ENCODE measurements around the gene CHSY3.
A peak's percentile ranks its signal among the peaks of the same experiment; 100 is the strongest.

Gene CHSY3

DNA sequence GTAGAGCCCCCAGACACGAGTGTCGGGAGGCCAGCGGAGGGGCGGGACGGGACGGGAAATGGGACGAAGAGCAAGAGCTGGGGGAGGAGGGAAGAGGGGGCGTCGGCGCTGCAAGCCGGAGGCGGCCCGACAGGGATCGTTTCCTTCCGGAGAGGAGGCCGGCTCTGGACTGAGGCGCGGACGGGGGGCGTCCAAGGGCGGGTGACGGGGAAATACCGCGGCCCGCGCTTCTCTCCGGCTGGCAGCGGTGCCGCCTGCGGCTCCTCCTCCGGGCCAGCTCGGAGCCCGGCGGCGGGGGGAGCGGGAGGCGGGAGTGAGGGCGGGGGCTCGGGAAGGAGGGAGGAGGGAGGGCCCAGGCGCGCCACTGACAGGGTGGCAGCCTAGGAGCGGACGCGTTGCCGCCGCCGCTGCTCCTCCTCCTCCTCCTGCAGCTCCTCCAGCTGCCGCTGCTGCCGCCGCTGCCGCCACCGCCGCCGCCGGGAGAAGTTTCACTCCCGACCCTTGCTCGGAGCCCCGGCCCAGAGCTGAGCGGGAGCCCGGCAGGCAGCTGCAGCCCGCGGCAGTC lies at the start of gene CHSY3 (continued):
- TF ChIP-seq ZNF335 (tag by site-specific recombination; conservative IDR thresholded peaks at IDR 0.05): peak; percentile 55
- no peak for TF ChIP-seq ZNF677 (tag by site-specific recombination; IDR thresholded peaks at IDR 0.05)
- no peak for TF ChIP-seq ZNF423 (tag by site-specific recombination; IDR thresholded peaks at IDR 0.05)
- no peak for TF ChIP-seq OVOL3 (tag by site-specific recombination; IDR thresholded peaks at IDR 0.05)
- no peak for TF ChIP-seq ZNF354C (tag by site-specific recombination; IDR thresholded peaks at IDR 0.05; ENCODE audit: borderline replicate concordance, low read depth)
- no peak for TF ChIP-seq MEIS1 (CRISPR knock-in tag; IDR thresholded peaks at IDR 0.05; ENCODE audit: borderline replicate concordance)
- no peak for TF ChIP-seq ZNF175 (tag by site-specific recombination; IDR thresholded peaks at IDR 0.05)
- peak; percentile 83 for TF ChIP-seq SP2 (tag by site-specific recombination; IDR thresholded peaks at IDR 0.05)
- TF ChIP-seq KLF1 (tag by site-specific recombination; IDR thresholded peaks at IDR 0.05): peak; percentile 39; the same call in 1 of the 2 replicates
- no peak for TF ChIP-seq ZNF248 (tag by site-specific recombination; IDR thresholded peaks at IDR 0.05)
- TF ChIP-seq, protein P1, sequence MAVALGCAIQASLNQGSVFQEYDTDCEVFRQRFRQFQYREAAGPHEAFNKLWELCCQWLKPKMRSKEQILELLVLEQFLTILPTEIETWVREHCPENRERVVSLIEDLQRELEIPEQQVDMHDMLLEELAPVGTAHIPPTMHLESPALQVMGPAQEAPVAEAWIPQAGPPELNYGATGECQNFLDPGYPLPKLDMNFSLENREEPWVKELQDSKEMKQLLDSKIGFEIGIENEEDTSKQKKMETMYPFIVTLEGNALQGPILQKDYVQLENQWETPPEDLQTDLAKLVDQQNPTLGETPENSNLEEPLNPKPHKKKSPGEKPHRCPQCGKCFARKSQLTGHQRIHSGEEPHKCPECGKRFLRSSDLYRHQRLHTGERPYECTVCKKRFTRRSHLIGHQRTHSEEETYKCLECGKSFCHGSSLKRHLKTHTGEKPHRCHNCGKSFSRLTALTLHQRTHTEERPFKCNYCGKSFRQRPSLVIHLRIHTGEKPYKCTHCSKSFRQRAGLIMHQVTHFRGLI (tag by site-specific recombination; IDR thresholded peaks at IDR 0.05): no peak
- TF ChIP-seq ZBTB1 (tag by site-specific recombination; IDR thresholded peaks at IDR 0.05): no peak
- 0 out of 2 replicates have a peak, but pooled peaks have one; percentile 4 for TF ChIP-seq ZNF585B (tag by site-specific recombination; IDR thresholded peaks at IDR 0.05)
- no peak for TF ChIP-seq ZNF146 (tag by site-specific recombination; IDR thresholded peaks at IDR 0.05)
- TF ChIP-seq, protein P2, sequence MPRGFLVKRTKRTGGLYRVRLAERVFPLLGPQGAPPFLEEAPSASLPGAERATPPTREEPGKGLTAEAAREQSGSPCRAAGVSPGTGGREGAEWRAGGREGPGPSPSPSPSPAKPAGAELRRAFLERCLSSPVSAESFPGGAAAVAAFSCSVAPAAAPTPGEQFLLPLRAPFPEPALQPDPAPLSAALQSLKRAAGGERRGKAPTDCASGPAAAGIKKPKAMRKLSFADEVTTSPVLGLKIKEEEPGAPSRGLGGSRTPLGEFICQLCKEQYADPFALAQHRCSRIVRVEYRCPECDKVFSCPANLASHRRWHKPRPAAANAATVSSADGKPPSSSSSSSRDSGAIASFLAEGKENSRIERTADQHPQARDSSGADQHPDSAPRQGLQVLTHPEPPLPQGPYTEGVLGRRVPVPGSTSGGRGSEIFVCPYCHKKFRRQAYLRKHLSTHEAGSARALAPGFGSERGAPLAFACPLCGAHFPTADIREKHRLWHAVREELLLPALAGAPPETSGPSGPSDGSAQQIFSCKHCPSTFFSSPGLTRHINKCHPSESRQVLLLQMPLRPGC (tag by site-specific recombination; IDR thresholded peaks at IDR 0.05): no peak
- no peak for TF ChIP-seq ZFP41 (tag by site-specific recombination; IDR thresholded peaks at IDR 0.05; ENCODE audit: borderline replicate concordance)
- TF ChIP-seq, protein P3, sequence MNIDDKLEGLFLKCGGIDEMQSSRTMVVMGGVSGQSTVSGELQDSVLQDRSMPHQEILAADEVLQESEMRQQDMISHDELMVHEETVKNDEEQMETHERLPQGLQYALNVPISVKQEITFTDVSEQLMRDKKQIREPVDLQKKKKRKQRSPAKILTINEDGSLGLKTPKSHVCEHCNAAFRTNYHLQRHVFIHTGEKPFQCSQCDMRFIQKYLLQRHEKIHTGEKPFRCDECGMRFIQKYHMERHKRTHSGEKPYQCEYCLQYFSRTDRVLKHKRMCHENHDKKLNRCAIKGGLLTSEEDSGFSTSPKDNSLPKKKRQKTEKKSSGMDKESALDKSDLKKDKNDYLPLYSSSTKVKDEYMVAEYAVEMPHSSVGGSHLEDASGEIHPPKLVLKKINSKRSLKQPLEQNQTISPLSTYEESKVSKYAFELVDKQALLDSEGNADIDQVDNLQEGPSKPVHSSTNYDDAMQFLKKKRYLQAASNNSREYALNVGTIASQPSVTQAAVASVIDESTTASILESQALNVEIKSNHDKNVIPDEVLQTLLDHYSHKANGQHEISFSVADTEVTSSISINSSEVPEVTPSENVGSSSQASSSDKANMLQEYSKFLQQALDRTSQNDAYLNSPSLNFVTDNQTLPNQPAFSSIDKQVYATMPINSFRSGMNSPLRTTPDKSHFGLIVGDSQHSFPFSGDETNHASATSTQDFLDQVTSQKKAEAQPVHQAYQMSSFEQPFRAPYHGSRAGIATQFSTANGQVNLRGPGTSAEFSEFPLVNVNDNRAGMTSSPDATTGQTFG (tag by site-specific recombination; IDR thresholded peaks at IDR 0.05; ENCODE audit: borderline replicate concordance): no peak
- peak; percentile 76 for TF ChIP-seq EGR2 (tag by site-specific recombination; IDR thresholded peaks at IDR 0.05; ENCODE audit: low read depth)
- TF ChIP-seq, protein P4, sequence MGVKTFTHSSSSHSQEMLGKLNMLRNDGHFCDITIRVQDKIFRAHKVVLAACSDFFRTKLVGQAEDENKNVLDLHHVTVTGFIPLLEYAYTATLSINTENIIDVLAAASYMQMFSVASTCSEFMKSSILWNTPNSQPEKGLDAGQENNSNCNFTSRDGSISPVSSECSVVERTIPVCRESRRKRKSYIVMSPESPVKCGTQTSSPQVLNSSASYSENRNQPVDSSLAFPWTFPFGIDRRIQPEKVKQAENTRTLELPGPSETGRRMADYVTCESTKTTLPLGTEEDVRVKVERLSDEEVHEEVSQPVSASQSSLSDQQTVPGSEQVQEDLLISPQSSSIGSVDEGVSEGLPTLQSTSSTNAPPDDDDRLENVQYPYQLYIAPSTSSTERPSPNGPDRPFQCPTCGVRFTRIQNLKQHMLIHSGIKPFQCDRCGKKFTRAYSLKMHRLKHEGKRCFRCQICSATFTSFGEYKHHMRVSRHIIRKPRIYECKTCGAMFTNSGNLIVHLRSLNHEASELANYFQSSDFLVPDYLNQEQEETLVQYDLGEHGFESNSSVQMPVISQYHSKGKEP (tag by site-specific recombination; IDR thresholded peaks at IDR 0.05): no peak
- TF ChIP-seq GLI2 (tag by site-specific recombination; IDR thresholded peaks at IDR 0.05; ENCODE audit: borderline replicate concordance, low read depth): no peak
- TF ChIP-seq ZNF791 (tag by site-specific recombination; IDR thresholded peaks at IDR 0.05): no peak
- TF ChIP-seq YY1 (tag by site-specific recombination; IDR thresholded peaks at IDR 0.05): no peak
- peak; percentile 55; the same call in 1 of the 2 replicates for TF ChIP-seq KLF8 (tag by site-specific recombination; IDR thresholded peaks at IDR 0.05)
- no peak for TF ChIP-seq ZNF19 (tag by site-specific recombination; IDR thresholded peaks at IDR 0.05; ENCODE audit: low read depth)
- TF ChIP-seq IKZF3 (tag by site-specific recombination; IDR thresholded peaks at IDR 0.05): no peak
- TF ChIP-seq ZNF600 (tag by site-specific recombination; IDR thresholded peaks at IDR 0.05): peak; percentile 53; the same call in 1 of the 2 replicates
- no peak for TF ChIP-seq ZNF121 (tag by site-specific recombination; IDR thresholded peaks at IDR 0.05)
- TF ChIP-seq ZNF341 (tag by site-specific recombination; IDR thresholded peaks at IDR 0.05; ENCODE audit: low read depth): peak; percentile 87
- 0 out of 2 replicates have a peak, but pooled peaks have one; percentile 43 for TF ChIP-seq KLF7 (tag by site-specific recombination; IDR thresholded peaks at IDR 0.05; ENCODE audit: borderline replicate concordance)
- TF ChIP-seq ZNF660 (tag by site-specific recombination; IDR thresholded peaks at IDR 0.05): no peak
- no peak for TF ChIP-seq ZNF529 (tag by site-specific recombination; IDR thresholded peaks at IDR 0.05; ENCODE audit: insufficient replicate concordance)
- 0 out of 2 replicates have a peak, but pooled peaks have one; percentile 25 for TF ChIP-seq ZNF629 (tag by site-specific recombination; IDR thresholded peaks at IDR 0.05)

All from HEK293 (cell line).